HepG2 (cell line): Measurements from ENCODE around the gene DIO1.

Experiments used
- ZNF484 ChIP-seq: sonication (generic); formaldehyde crosslinking; IDR thresholded peaks from 2 replicates; pipeline ENCODE4 v1.5.1; 2020; ENCODE audit warnings: mild to moderate bottlenecking, low read depth, missing genetic modification reagents, borderline replicate concordance
- ZNF766 ChIP-seq: sonication (generic); formaldehyde crosslinking; IDR thresholded peaks from 2 replicates; pipeline ENCODE4 v1.5.0; 2020; ENCODE audit warnings: missing genetic modification reagents, borderline replicate concordance

- TF ChIP-seq ZNF484 (no peak), ZNF766 (CRISPR knock-in tag) (no peak)
These were observed 25.7 kb downstream of the DIO1 start for GRCh38 chr1:53919675-53920066.
